Hematopoietic multipotent progenitor cell treated with erythropoietin and hydrocortisone succinate and interleukin-3 and kit ligand, for 8 days (in vitro differentiated cells): ENCODE data around the gene GPR132.
"Not testable (repeated sequence)": the region's sequence is repeated elsewhere in the genome, so short reads cannot be mapped to it uniquely, and the experiment has no call there.

ENCODE experiments used
- DNase-seq: peaks from one replicate; pipeline ENCODE4 v3.0.0-alpha.2; 2015

The GPR132 gene

DNA sequence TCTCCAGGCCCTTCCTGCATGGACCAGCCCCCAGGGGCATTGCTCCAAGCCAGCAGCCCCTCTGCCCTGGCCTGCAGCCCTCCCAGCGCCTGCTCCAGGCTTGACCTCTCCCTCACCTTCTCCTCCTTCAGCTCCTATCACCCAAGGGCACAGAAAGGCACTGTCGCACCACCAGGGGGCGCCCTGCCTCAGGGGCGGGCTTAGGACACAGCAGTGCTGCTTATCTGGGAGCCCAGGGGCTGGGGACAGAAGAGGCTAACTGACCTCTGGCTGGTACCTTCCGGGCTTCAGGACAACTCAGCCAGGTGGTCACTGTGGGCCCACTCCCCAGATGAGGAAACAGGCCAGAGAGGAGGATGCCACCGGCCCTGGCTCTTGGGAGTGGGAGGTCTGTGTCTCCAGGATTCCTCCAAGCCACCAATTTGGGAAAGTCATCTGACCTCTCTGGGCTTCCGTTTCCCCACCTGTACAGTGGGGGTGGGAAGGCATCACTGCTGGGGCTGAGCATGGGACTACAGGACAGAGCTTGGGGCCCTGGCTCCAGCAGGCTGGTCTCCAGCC lies 25.3 kb upstream of the GPR132 start:
- DNase-seq: peak; percentile 84

DNA sequence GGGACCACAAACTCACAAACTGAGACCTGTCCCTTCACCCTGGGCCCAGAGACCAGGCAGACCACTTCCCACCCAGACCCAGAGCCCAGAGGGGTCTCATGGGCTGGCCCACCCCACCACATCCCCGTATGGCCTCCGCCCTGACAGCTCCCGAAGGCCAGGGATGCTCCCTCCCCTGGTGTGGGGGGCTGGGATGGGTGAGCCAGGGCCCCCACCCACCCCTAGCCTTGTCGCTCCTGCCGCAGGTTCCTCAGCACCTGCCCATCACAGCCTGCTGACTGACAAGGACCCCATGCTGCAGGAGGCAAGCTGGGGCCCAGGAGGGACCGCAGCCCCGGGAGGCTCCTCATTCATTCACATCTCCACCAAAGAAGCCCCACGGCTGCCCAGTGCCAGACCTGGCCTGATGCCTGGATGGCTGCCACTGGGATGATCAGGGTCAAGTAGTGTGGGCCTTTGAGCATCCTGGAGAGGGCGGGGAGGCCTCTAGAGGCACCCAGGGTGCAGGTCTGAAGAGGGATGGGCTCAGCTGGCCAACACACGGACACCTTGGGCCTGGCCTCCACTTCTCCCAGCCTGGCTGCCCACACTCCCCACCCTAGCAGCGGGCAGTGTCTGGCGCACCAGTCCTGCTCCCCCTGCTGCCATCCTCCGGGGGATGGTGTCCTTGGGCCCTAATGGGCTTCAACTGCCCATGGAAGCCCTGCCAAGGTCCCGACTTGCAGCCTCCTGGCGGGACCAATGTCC lies 24.7 kb upstream of the GPR132 start:
- no peak for DNase-seq

DNA sequence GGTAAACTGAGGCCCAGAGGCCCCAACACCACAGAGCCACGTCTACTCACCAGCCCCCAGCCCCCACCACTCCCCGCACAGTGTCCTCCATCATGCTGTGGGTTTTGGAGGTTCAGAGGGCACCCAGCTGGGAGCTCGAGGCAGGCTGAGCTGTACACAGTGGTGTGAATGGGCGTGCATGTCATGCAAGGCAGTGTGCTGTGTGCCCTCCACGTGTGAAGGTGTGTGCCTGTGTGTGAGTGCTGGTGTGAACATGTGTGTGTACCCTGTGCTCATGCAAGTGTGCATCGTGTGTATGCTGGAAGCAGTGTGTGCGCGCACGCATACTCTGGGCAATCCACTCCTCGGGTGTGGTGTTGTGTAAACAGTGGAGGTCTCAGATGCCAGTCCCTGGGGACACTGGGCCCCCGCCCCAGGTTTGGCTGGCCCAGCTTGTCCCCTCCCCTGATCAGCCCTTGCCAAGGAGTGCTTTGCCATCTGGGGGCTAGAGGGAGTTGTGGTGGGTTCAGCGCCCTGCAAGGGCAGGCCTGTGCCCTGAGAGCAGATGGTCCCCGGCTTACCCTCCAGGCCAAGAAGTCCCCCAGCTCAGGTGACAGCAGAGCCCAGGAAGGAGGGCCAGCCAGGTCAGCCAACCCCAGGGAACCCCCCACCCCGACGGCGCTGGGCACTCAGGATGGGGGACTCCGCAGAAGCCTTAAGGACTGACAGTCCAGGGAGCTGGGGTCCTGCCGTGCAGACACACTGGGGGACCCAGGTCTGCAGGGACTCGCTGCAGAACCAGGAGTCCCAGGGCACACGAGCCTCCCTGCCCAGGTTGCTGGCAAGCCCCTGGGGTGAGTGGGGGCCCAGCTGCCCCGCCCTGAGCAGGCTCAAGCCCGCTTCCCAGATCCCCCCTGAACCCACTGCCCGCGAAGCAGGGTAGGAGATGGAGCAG lies 23.8 kb upstream of the GPR132 start:
- DNase-seq: no peak

DNA sequence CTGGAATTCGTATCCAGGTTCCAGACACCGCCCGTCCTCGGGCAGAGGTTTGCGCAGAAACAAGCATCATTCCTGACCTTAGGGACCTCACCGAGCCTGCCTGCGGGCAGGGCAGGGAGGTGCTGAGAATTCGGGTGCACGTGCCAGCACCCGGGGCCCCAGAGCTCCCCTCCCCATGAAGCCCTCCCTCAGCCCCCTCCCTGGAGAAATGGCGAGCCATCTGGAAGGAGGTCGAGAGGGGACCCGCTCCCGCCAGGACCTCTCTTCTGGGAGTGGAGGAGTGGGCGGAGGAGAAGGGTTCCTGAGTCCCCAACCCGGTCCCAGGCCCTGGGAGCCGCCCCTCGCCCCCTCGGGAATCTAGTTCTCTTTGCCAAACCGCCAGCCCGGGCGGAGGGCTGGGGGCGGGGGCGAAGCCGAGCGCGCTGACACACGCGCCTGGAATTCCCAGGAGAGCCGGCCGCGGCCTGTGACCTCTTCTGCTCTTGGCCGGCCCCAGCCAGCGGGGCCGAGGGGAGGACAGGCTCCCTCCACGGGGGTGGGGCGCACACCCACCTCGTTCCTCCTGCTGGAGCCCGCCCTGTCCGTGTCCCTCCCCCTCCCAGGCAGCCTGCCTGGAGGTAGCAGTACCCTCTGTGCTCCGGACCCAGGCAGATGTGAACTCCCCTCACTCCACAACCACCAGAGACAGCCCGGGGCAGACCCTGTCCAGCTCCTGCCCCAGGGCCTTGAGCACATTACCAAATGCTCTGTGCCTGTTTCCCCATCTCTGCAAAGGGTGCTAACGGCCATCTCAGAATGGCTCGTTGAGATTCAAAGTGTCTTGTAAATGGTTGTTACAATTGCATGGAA lies 23.0 kb upstream of the GPR132 start:
- DNase-seq: no peak

DNA sequence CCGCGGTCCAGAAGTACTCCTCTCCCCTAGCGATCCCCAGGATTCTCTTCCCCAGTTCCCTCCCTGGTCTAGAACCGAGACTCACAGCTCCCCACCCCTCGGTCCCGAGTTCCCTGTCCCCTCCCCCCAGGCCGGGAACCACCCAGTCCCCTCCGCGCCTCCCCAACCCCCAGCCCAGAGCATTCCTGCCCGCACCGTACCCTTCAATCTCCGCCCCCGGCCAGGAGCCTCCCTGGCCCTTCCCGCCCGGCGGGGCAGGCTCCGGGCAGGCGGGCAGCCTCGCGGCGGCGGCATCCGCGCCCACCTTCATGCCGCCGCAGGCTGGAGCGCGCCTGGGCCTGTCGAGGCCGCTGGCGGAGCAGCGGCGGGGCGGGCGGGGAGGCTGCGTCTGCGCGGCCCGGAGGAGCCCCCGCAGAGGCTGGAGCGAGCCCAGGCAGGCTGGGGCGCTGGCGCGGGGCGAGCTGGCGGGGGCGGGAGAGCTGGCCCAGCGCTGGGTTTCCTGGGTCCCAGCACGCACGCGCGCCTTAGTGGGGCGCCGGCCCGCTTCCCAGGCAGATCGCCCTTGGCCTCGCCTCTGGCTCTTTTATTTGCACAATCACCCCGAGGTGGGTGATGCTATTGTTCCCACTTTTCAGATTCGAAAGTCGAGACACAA lies 22.2 kb upstream of the GPR132 start:
- DNase-seq: no peak

DNA sequence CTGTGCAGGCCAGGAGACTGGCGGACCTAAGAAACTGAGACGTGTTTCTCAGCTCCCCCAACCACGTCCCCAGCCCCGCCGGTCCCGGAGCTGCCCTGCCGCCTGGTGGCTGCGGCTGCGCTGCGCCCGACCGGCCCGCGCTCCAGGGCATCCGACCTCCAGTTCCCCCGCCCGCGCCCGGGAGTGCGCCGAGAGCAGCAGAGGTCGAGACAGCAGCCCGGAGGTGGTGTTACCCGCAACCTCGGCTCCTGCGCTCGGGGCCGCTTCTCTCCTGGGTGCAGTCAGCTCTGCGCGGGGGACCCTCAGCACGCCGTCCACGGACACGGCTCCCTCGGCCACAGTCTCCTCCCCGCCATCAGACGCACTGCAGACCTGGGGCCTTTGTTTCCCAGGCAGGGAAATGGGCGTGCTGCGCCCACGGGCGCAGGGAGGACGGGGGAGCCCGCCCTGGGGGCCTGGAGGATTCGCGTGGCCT lies 21.6 kb upstream of the GPR132 start:
- DNase-seq: peak; percentile 73

DNA sequence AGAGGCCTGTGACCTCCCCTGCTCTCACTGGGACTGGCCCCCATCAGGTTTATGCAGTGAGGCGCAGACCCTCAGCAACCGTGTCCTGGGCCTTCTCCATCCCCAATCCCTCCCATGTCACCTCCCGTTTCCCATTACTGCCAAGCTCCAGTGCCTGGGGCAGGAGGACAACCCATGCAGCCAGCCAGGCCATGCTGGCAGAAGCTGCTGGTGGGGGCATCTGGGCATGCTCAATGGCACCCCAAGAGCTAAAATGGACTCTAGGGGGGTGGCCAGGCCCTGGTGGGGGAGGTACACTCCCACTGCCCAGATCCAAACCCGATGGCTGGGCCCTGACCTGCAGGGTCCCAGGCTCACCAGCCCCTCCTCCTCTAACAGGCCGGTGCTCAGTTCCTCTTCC lies 20.5 kb upstream of the GPR132 start:
- DNase-seq: no peak

DNA sequence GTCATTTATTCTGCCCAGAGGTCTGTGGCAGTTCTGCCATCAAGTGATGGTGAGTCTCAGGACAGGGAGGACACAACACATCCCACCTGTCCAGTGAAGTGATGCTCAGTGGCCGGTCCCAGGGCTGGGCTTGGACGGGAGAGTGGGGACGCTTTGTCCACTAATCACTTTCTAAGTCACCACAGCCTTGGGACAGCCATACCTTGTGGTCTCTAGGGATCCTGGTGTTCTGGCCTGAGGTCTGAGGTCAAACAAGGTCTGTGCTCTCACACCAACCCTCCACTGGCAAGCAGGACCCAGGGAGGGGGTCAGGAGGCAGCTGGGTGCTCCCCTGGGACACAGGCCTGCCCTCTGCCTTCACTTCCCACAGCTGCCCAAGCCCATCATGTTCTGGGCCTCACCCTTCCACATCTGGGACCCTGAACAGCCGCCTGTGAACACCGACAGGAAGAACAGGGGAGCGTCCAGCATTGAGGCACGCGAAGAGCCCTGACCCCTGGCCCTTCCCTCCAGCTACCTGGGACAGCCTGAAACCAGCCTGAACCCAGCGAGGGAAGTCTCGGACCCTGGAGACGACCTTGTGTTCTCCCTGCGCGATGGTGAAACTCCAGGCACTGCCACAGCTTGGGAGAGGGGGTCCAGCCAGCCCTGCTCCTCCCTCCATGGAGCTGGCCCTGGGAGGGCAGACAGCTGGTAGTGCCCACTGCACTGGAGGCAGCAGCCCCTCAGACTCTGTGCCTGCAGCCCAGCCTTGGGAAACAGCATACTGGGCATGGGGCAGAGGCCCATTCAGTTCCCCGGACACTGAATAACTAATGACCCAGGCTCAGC lies 19.7 kb upstream of the GPR132 start:
- DNase-seq: no peak

DNA sequence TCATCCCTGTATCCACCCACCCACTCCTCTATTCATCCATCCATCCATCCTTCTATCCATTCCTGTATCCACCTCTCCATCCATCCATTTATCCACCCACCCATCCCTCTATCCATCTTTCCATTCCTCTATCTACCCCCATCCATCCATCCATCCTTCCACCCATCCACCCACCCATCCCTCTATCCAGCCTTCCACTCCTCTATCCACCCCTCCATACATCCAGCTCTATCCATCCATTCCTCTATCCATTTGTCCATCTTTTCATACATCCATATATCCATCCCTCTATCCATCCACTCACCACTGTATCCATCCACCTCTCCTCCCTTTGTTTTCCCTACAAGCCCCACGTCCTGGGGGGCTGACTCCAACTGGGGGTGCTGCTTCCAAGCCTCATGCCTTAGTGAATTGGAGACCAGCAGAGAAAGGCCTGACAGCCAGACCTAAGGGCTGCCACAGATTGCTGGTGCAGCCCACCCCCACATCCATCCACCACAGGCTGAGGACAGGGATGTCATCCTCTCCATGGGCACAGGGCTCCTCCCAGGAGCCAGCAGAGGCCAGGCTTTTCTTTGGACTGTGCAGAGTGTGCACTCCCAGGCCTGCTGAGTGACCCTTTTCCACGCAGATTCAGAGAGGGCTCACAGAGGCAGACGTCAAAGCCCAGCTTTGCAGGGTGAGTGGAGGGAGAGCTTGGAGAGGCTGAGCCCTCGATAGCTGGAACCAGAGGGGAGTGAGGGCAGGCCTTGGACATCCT lies 18.9 kb upstream of the GPR132 start:
- no peak for DNase-seq

DNA sequence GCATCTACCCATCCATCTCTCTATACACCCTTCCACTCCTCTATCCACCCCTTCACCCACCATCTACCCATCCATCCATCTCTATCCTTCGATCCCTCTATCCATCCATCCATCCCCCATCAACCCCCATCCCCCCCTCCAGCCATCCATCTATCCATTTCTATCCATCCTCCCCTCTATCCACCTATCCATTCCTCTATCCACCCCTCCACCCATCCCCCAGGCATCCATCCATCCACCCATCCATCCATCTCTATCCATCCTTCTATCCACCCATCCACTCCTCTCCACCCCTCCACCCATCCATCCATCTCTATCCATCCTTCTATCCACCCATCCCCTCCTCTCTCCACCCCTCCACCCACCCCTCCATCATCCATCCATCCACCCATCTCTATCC lies 17.5 kb upstream of the GPR132 start:
- DNase-seq: no peak

DNA sequence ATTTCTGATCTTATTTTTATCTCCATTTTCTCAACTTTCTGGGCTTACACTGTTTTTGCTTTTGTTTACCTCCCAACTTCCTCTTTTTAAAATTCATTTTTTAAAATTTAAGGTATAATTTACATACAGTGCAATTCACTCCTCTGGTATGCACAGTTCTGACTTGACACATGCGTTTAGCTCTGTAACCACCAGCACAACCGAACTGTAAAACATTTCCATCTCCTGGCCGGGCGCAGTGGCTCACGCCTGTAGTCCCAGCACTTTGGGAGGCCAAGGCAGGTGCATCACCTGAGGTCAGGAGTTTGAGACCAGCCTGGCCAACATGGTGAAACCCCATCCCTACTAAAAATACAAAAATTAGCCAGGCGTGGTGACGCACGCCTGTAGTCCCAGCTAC lies 16.2 kb upstream of the GPR132 start:
- not testable (repeated sequence) for DNase-seq

DNA sequence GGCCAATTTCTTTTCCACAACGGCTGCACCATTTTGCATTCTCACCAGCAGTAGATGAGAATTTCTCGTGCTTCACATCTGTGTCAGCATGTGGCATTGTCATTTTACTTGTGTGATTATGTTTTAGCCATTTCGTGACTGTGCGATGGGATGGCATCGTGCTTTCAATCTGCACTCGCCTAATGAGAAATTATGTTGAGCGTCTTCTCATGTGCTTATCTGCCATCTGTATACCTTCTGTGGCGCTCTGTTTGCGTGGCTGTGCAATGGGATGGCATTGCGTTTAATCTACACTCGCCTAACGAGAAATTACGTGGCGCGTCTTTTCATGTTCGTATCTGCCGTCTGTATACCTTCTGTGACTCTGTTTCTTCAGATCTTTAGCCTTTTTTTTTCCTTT lies 14.9 kb upstream of the GPR132 start:
- no peak for DNase-seq

DNA sequence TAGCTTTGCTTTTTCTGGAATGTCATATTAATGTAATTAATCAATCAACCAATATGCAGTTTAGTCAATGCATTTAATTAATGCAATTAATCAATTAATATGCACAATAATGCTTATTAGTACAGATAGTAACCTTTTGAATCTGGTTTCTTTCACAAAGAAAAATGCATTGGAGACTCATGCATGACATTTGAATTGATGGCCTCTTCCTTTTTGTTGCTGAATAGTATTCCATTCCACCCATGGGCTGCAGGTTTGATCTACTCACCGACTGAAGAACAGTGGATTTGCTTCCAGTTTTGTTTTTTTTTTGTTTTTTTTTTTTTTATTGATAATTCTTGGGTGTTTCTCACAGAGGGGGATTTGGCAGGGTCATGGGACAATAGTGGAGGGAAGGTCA lies 13.1 kb upstream of the GPR132 start:
- no peak for DNase-seq

DNA sequence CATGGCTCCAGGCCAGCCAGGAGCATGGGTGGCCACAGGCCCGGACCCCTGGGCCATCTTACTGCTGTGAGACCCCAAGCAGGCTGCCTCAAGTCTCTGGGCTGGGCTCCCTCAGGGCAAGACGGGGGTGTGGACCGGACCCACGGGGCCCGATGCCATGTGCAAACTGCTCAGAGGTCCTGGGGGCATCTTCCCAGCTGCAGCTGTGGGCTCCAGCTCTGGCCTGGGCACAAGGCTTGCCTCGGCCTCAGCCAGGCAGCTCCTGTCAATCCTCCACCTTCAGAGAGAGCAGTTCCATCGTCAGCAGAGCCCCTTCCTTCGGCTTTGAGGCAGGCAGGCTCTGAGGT lies 12.4 kb upstream of the GPR132 start:
- no peak for DNase-seq

DNA sequence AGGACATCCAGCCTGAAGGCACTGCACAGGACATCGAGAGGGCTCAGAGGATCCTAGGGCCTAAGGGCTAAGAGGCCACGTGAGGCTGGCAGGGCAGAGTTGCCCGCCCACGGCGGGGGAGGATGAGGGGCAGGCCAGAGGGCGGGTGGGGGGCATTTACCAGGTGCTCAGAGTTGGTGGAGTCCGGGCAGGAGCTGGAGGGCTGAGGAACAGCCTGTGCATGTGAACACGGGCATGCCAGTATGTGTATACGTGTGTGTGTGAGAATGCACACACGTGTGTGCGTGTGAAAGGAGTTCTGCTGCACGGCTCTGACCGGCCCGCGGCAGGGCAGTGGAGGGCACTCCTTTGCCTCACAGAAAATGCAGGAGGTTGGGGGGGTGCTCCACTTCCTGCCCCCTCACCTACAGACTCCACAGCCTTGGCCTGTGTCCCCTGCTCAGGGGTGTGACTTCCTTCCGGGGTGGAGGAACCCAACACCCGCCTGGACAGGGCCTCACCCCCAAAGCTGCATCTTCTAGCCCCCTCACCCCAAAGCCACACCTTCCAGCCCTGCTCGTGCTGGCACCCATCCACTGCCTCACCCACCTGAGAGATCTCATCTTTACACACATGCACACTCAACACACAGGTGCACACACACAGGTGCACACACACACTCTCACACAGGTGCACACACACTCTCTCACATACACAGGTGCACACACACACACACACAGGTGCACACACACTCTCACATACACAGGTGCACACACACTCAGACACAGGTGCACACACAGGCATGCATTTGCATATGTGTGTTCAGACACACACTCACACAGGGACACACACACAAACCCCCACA lies 11.8 kb upstream of the GPR132 start:
- DNase-seq: no peak

DNA sequence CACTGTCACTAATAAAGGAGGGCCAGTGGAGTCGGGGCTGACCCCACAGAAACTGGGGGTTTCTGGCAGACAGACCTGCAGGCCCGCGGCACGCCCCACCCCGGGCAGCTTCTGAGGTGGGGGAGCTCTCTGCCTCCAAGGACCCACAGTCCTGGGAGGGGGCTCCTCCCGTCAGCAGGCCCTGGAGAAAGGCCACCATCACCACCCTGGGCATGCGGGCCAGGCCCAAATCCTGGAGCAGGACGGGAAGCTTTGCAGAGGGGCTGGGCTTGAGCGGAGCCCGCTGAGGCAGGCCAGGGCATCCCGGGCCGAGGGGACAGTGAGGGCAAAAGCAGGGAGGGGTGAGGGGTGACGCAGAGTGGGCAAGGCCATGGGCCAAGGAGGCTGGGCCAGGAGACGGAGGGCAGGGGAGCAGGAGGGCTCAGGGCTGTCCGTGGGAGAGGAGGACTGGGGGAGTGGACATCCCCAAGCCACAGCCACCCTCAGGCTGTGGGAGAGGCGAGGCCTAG lies 11.1 kb upstream of the GPR132 start:
- no peak for DNase-seq

DNA sequence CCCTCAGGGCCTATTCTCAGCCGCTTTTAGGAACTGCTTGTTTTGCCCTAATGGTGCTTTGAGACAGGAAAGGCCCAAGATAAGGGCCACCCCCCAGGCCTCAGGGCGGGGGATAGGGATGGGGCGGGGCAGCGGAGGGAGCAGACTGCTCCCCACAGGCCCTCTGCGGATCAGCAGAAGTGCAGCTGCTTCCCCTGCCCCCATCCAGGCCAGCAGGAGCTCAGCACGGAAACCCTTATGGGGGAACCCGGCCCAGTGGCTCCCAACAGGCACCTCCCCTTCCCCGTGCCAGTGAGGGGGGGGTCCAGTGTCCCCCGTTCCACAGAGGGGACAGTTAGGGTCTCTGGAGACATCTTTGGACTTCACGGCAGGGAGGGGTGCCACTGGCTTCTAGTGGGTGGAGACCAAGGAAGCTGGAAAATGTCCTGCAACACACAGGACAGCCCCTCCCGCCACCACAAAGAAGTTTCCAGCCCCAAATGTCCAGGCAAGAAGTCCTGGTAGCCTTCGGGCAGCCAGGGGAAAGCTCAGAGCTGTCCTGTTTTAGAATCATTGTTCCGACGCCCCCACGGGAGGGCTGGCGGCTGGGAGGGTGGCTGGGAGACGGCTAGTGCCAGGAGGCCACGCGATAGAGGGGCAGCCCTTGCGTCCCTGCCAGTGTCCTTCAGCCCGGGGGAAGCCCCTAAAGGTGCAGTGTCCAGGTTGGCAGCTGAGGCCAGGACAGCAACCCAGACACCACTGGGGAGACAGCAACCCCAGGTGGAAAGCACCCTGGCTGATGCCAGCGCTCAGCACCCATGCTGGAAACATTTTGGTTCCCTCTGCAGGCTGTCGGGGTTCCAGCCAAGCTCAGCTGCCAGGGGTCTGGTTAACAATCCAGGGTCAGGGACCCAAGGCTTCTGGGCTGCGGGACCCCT lies 10.4 kb upstream of the GPR132 start:
- peak; percentile 89 for DNase-seq

DNA sequence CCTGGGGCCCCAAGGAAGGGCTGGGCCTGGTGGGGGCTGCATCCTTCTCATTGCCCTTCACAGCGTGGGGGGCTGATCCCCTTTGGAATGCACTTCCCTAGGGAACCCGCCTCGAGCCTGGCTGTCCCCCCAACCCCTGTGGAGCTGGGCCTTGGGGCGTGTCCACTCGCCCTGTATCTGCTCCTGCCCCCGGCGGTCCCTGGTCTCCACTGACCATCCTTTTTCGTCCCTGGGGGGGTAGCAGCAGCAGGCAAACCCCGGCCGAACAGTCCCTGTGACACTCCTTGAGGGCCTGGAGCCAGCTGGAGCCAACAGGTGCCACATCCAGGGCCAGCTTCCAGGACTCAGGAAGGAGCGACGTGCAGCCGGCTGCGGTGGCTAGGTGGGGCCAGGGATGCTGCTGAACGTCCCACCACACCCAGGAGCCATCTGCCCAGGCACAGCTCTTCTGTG lies 9.4 kb upstream of the GPR132 start:
- DNase-seq: no peak
